Neutrophil (primary cell): Measurements from ENCODE around the gene FAM107A.

Experiments used
- H3K27ac ChIP-seq: fragments of 200-600 bp; sonication (generic); 2 replicates; pipeline ENCODE4 v1.5.1; 2016; ENCODE audit warnings: mild to moderate bottlenecking, moderate library complexity
- H3K27me3 ChIP-seq: fragments of 200-600 bp; sonication (generic); 2 replicates; pipeline ENCODE4 v1.6.0; 2016; ENCODE audit warnings: mild to moderate bottlenecking
- H3K36me3 ChIP-seq: fragments of 200-600 bp; sonication (generic); 2 replicates; pipeline ENCODE4 v1.5.1; 2017
- H3K4me1 ChIP-seq, 2 experiments: fragments of 200-600 bp in 1 of 2; sonication (generic) in 1 of 2; 1 replicate in 1 of 2; 2 replicates in 1 of 2; pipeline versions ENCODE4 v1.5.1 to v1.6.1; 2013 to 2016; ENCODE audit warnings: low read depth in 1 of 2, low read length in 1 of 2, mild to moderate bottlenecking in 1 of 2, moderate library complexity in 1 of 2; ENCODE audit not compliant: control insufficient read depth in 1 of 2, insufficient read depth in 1 of 2
- H3K4me3 ChIP-seq, 2 experiments: fragments of 200-600 bp in 1 of 2; sonication (generic) in 1 of 2; 1 replicate in 1 of 2; 2 replicates in 1 of 2; pipeline ENCODE4 v1.5.1; 2013 to 2016; ENCODE audit warnings: low read depth in 1 of 2, low read length in 1 of 2, mild to moderate bottlenecking in 1 of 2, moderate library complexity in 1 of 2
- H3K9me3 ChIP-seq: fragments of 200-600 bp; sonication (generic); 2 replicates; pipeline ENCODE4 v1.5.1; 2016
- TF ChIP-seq, protein P1 (sequence below): fragments of 200-600 bp; sonication (generic); IDR thresholded peaks from 2 replicates; pipeline ENCODE4 v1.5.1; 2016; ENCODE audit warnings: antibody characterized with exemption

Gene FAM107A

DNA sequence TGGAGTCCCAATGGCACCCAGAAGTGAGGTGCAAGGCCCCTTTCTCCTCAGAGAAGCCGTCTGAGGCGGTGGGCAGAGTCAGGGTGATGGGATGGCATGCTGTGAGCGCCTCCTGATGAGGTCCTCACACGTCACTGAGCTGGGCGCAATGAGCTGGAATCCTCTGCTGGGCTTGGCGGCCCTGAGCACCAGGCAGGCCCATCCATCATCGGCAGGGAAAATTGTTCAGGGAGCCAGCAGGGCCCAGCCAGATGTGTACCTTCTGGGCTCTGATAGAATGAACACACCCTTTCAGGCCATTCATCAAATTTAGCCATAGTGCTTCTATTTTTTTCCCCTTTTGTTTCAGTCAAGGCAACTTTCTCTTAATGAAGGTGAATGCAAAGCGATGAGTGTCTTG lies 45.7 kb upstream of the FAM107A start:
- Histone ChIP-seq H3K36me3 (no peaks in the 10 kb centered on the region), H3K4me3 (no peak overlapping the region), H3K4me1 (no peaks in the 10 kb centered on the region), H3K27ac (no peak overlapping the region), H3K27me3 (no peaks in the 10 kb centered on the region), H3K9me3 (no peaks in the 10 kb centered on the region)
- TF ChIP-seq, protein P1, sequence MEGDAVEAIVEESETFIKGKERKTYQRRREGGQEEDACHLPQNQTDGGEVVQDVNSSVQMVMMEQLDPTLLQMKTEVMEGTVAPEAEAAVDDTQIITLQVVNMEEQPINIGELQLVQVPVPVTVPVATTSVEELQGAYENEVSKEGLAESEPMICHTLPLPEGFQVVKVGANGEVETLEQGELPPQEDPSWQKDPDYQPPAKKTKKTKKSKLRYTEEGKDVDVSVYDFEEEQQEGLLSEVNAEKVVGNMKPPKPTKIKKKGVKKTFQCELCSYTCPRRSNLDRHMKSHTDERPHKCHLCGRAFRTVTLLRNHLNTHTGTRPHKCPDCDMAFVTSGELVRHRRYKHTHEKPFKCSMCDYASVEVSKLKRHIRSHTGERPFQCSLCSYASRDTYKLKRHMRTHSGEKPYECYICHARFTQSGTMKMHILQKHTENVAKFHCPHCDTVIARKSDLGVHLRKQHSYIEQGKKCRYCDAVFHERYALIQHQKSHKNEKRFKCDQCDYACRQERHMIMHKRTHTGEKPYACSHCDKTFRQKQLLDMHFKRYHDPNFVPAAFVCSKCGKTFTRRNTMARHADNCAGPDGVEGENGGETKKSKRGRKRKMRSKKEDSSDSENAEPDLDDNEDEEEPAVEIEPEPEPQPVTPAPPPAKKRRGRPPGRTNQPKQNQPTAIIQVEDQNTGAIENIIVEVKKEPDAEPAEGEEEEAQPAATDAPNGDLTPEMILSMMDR = no peak

DNA sequence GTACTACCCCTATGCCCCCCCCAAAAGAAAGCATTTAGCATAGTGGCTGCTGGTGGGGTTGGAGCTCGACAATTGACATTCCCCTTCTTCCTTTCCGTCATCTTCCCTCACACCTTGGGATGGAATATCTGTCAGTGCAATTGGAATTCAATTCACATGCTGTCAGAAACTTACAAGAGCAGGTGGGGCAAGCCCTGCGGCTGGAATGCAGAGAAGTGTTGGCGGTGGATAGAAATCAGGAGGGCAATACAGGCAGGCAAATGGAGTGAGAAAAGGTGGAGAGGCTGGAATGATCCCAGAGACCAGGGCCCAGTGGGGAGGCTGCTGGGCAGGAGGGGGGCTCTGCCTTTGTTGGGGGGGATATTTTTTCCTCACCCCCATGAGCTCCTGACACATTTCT lies 45.2 kb upstream of the FAM107A start:
- Histone ChIP-seq H3K27me3 (no peaks in the 10 kb centered on the region), H3K36me3 (no peaks in the 10 kb centered on the region), H3K9me3 (no peaks in the 10 kb centered on the region), H3K4me3 (no peak overlapping the region), H3K27ac (no peak overlapping the region), H3K4me1 (no peaks in the 10 kb centered on the region)
- TF ChIP-seq, protein P1 = no peak

DNA sequence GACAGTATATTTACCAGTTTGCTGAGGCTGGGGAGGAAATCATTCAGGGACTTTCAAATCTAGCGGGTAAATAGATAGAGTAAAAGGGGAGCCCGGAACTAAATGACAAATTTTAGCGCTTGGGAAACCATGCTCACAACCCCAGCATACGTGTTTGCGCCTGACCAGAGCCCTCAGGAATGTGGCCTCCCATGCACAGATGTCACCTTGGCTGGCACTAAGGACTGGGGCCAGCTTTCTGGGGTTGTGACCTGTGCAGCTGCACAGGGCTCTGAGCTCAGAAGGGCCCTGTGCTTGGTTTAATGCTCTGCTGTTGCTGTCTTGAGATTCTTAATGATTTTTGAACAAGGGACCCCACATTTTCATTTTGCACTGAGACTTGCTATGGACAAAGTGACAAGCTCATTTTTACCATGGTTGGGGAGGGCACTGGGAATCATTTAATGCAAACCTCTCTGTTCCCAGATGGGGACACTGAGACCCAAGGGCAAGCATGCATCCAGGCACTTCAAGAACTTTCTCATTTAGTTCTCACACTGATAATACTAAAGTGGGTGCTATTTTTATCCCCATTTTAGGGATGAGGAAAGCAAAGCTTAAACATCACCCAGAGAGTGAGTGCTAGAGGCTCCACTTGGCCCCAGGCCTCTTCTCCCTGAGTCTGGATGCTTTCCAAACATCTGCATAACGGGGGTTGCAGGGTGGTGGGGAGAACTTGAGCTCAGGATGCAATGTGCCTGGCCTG lies 44.1 kb upstream of the FAM107A start:
- H3K4me3 ChIP-seq = no peak overlapping the region
- no peaks in the 10 kb centered on the region for H3K9me3 ChIP-seq
- H3K36me3 ChIP-seq = no peaks in the 10 kb centered on the region
- H3K4me1 ChIP-seq = no peaks in the 10 kb centered on the region
- H3K27me3 ChIP-seq = no peaks in the 10 kb centered on the region
- TF ChIP-seq, protein P1 = no peak
- H3K27ac ChIP-seq = no peak overlapping the region

DNA sequence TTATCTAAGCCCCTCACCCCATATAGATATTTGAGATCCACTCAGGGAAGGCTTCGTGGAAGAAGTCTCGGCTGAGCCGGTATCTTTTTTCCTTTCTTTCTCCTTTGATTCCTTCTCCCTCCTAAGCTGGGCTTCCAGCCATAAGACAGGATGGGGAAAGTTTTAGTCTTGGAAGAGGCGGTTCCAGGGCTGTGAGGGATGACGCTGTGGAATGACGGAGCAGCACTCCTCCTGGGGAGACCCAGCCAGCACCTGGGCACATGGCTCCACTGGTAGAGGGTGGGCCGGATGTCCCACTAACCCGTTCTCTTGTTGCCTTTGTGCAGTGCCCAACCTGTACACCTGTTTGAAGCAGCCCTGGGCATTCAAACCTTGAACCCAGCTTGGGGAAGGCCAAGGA lies 43.2 kb upstream of the FAM107A start:
- TF ChIP-seq, protein P1 = no peak

DNA sequence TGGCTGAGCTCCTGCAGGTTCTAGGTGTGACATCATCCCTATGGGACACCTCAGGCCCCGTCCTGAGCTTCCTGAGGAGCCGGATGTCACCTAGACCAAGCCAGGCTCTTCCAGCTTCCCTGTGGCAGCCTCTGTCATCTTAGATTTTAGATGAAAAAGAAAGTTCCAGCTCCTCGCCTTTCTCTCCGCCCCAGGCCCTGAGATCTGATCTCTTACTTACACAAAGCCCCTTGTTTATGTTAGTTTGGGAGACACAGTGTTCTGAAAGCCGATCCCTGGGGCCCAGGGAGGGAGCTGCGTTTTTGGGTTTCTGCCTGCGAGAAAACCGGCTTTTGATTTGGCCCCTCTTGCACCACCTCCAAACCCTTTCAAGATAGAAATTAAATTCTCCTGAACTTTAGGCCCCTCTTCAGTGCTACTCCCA lies 40.2 kb upstream of the FAM107A start:
- Histone ChIP-seq H3K27ac (no peak overlapping the region), H3K4me1 (no peaks in the 10 kb centered on the region), H3K36me3 (no peaks in the 10 kb centered on the region), H3K9me3 (no peaks in the 10 kb centered on the region), H3K4me3 (no peak overlapping the region), H3K27me3 (no peaks in the 10 kb centered on the region)
- TF ChIP-seq, protein P1 = no peak

More for the DNA sequence above, 43.2 kb upstream of the FAM107A start:
- no peak overlapping the region for H3K27ac ChIP-seq
- no peak overlapping the region for H3K4me3 ChIP-seq
- H3K9me3 ChIP-seq = no peaks in the 10 kb centered on the region
- no peaks in the 10 kb centered on the region for H3K36me3 ChIP-seq
- no peaks in the 10 kb centered on the region for H3K4me1 ChIP-seq
- H3K27me3 ChIP-seq = no peaks in the 10 kb centered on the region
